Measurements from ENCODE around the gene MEIOB. TPM values are rescaled to one million over a fixed set of nuclear protein-coding genes. Genes with fewer than 3 reads are reported as not detected.

MEIOB gene
- total RNA-seq, 2 experiments from 2014 or later = not detected

DNA sequence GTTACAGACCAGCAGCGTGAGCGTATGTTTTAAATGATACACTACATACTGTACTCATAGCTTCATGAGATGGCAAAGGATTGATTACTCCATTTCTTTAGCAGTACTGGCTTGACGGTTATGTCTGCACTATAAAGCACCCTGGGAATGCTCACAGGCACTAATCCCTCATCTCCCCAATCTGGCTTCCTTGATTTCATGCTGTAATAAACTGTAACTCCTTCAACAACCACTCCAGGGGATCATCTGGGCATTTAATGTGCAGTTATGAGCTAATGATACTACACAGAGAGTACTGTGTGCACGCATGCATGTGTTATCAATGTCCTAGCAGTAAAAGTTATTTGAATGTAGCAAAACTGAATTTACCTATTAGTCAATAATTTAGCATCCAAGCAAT lies 20.2 kb downstream of the MEIOB start:
- peaks cover 14% of the 10 kb centered on the region for H3K4me1 Mint-ChIP-seq
- H3K4me3 Mint-ChIP-seq = no peak overlapping the region
- H3K9me3 Mint-ChIP-seq = no peaks in the 10 kb centered on the region
- no peak for ATAC-seq (ENCODE audit: low read depth)
- POLR2A ChIA-PET = no interaction called here
- DNase-seq = no peak
- H3K27ac Mint-ChIP-seq = no peak overlapping the region
- peaks cover 6% of the 10 kb centered on the region for H3K27me3 Mint-ChIP-seq
- no peaks in the 10 kb centered on the region for H3K36me3 Mint-ChIP-seq

- DNase-seq (no peak), ATAC-seq (ENCODE audit: low read depth) (no peak)
- Mint-ChIP-seq H3K9me3 (no peaks in the 10 kb centered on the region), H3K36me3 (no peaks in the 10 kb centered on the region), H3K27ac (no peak overlapping the region), H3K4me3 (no peak overlapping the region), H3K4me1 (peaks cover 14% of the 10 kb centered on the region), H3K27me3 (peaks cover 10% of the 10 kb centered on the region)
- POLR2A ChIA-PET = no interaction called here
Observed at GRCh38 chr16:1850981-1851380, 21.0 kb downstream of the MEIOB start.

- DNase-seq (no peak), ATAC-seq (ENCODE audit: low read depth) (no peak)
- Mint-ChIP-seq H3K9me3 (no peaks in the 10 kb centered on the region), H3K36me3 (no peaks in the 10 kb centered on the region), H3K4me1 (no peaks in the 10 kb centered on the region), H3K27me3 (peaks cover 13% of the 10 kb centered on the region), H3K4me3 (no peak overlapping the region), H3K27ac (no peak overlapping the region)
- POLR2A ChIA-PET = no interaction called here
Observed at GRCh38 chr16:1846416-1846815, 25.5 kb downstream of the MEIOB start.

GRCh38 chr16:1845985-1846384 lies 26.0 kb downstream of the MEIOB start:
- ATAC-seq (ENCODE audit: low read depth) = no peak
- peaks cover 13% of the 10 kb centered on the region for H3K27me3 Mint-ChIP-seq
- no peaks in the 10 kb centered on the region for H3K4me1 Mint-ChIP-seq
- POLR2A ChIA-PET = no interaction called here
- no peaks in the 10 kb centered on the region for H3K9me3 Mint-ChIP-seq
- no peaks in the 10 kb centered on the region for H3K36me3 Mint-ChIP-seq
- H3K4me3 Mint-ChIP-seq = no peak overlapping the region
- no peak overlapping the region for H3K27ac Mint-ChIP-seq
- DNase-seq = no peak

DNA sequence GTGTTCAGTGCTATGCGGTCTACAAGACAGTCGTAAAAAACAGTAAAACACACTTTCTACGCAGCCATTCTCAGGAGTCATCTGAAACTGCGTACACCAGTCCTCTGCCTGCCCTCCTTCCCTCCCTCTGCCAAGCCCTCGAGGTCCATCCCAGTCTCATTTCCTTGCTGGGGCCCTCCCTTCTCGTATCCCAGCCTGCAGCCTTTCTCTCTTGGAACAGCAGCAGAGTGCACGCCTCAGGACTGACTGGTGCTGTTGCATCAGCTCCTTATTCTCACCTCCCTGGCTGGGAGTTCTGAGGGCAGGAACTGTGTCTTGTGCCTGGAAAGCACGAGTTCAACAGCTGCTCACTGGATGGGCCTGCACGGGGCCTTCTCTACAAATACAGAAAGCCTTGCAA lies 32.4 kb downstream of the MEIOB start:
- H3K36me3 Mint-ChIP-seq = no peaks in the 10 kb centered on the region
- no peaks in the 10 kb centered on the region for H3K4me1 Mint-ChIP-seq
- H3K27ac Mint-ChIP-seq = no peak overlapping the region
- POLR2A ChIA-PET = no interaction called here
- H3K27me3 Mint-ChIP-seq = no peaks in the 10 kb centered on the region
- no peaks in the 10 kb centered on the region for H3K9me3 Mint-ChIP-seq
- no peak for DNase-seq
- ATAC-seq (ENCODE audit: low read depth) = no peak
- H3K4me3 Mint-ChIP-seq = no peak overlapping the region

GRCh38 chr16:1834096-1834495 lies 37.9 kb downstream of the MEIOB start:
- Mint-ChIP-seq H3K4me1 (peaks cover 5% of the 10 kb centered on the region), H3K36me3 (peaks cover 3% of the 10 kb centered on the region), H3K9me3 (no peaks in the 10 kb centered on the region), H3K27ac (no peak overlapping the region), H3K27me3 (no peaks in the 10 kb centered on the region), H3K4me3 (no peak overlapping the region)
- DNase-seq (no peak), ATAC-seq (ENCODE audit: low read depth) (no peak)
- POLR2A ChIA-PET = no interaction called here

- no peaks in the 10 kb centered on the region for H3K27me3 Mint-ChIP-seq
- H3K27ac Mint-ChIP-seq = no peak overlapping the region
- no peaks in the 10 kb centered on the region for H3K9me3 Mint-ChIP-seq
- POLR2A ChIA-PET = interaction anchor here (1.0 kb wide), 1 partner anchor 132 kb away, joined by 4 read pairs; the partner anchor contains the start of gene RPS2
- DNase-seq (no peak), ATAC-seq (ENCODE audit: low read depth) (no peak)
- H3K36me3 Mint-ChIP-seq = peaks cover 3% of the 10 kb centered on the region
- no peak overlapping the region for H3K4me3 Mint-ChIP-seq
- peaks cover 9% of the 10 kb centered on the region for H3K4me1 Mint-ChIP-seq
Observed at GRCh38 chr16:1832838-1833454, 39.0 kb downstream of the MEIOB start.

GRCh38 chr16:1831186-1832075 lies 40.5 kb downstream of the MEIOB start:
- no peaks in the 10 kb centered on the region for H3K9me3 Mint-ChIP-seq
- H3K4me3 Mint-ChIP-seq = no peak overlapping the region
- POLR2A ChIA-PET = no interaction called here
- peaks cover 3% of the 10 kb centered on the region for H3K36me3 Mint-ChIP-seq
- DNase-seq (no peak), ATAC-seq (ENCODE audit: low read depth) (no peak)
- no peaks in the 10 kb centered on the region for H3K27me3 Mint-ChIP-seq
- peaks cover 12% of the 10 kb centered on the region for H3K4me1 Mint-ChIP-seq
- H3K27ac Mint-ChIP-seq = no peak overlapping the region

DNA sequence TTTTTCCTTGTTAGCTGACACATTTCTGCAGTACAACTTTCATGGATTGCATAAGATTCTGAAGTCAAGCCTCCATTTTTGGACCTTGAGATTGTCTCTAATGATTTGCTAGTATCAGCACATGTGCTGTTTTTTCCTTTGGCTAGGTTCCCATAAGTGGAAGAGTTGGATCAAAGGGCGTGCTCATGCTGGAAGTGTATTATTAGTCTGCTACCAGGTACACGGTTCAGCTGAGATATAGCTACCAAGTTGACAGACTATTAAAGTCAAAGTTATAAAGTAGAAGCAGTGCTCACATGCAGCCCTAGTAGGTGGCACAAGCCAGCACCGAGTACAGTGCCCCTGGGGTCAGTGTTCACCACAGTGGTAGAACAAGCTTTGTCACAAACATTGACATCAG lies 41.8 kb downstream of the MEIOB start:
- ATAC-seq (ENCODE audit: low read depth) = no peak
- Mint-ChIP-seq H3K27ac (no peak overlapping the region), H3K27me3 (no peaks in the 10 kb centered on the region), H3K36me3 (peaks cover 3% of the 10 kb centered on the region), H3K4me1 (peaks cover 15% of the 10 kb centered on the region), H3K9me3 (no peaks in the 10 kb centered on the region), H3K4me3 (no peak overlapping the region)
- POLR2A ChIA-PET = no interaction called here
- DNase-seq = no peak

DNA sequence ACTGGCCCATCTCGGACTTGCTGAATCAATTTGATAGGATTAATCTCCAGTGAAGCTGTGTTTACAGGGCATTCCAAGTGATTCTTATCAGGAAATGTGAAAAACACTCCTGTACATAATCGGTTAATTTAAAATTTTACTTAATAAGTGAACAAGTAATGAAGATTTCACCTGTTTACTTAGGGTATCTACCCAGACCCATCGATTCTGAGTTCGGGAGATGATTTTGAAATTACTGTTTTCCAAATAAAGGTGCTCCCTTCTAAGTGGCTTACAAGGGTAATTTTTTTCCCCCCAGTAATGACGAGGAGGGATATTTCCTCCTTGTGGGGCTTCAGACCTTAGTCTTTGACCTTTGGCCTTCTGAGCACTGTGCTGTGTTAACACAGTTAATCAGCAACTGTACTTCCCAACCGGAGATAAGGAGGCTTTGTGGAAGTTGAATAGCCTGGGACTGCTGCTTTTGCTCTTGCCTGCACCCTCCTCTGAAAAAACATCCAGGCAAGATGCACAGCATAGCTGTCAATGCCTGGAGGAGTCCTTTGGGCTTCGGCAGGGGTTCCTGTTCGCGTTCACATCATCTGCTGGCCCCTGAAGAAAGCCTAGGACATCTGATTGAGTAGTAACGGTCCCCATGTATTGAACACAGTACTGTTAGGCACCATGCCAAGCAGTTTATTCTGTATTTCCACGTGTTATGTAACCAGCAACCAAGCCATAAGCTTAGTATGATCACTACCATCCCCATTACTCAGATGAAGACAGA lies 43.1 kb downstream of the MEIOB start:
- Mint-ChIP-seq H3K27me3 (no peaks in the 10 kb centered on the region), H3K9me3 (no peaks in the 10 kb centered on the region), H3K4me3 (no peak overlapping the region), H3K36me3 (peaks cover 3% of the 10 kb centered on the region), H3K27ac (no peak overlapping the region), H3K4me1 (peaks cover 18% of the 10 kb centered on the region)
- no peak for DNase-seq
- POLR2A ChIA-PET = no interaction called here
- ATAC-seq (ENCODE audit: low read depth) = no peak

- peak within 1 kb of the TSS; percentile 94 for H3K4me3 Mint-ChIP-seq
- peak within 1 kb of the TSS; percentile 88 for H3K27ac Mint-ChIP-seq
- peak; percentile 87 for ATAC-seq (ENCODE audit: low read depth)
- POLR2A ChIA-PET = interaction anchor here (0.6 to 2.6 kb wide), 7 partner anchors 10 to 406 kb away, joined by 3 to 15 read pairs (median 6); partner anchors contain the start of genes EME2, MAPK8IP3, MRPS34 and NUBP2
- H3K36me3 Mint-ChIP-seq = peaks cover 3% of the 10 kb centered on the region
- H3K27me3 Mint-ChIP-seq = no peaks in the 10 kb centered on the region
- peak; percentile 95 for DNase-seq
- H3K9me3 Mint-ChIP-seq = no peaks in the 10 kb centered on the region
- peaks cover 18% of the 10 kb centered on the region for H3K4me1 Mint-ChIP-seq
Observed at GRCh38 chr16:1826691-1827573, 45.0 kb downstream of the MEIOB start, which contains the start of the genes FAHD1 and HAGH. Gene FAHD1, plus strand, starts transcription at chr16:1827206. Its CDS starts 33 bp downstream, at chr16:1827239. Gene HAGH, minus strand, starts transcription at chr16:1826825. Its CDS starts 38 bp downstream, at chr16:1826787.

- ATAC-seq (ENCODE audit: low read depth) = peak; percentile 74
- DNase-seq = no peak
- peak overlapping the region; percentile 81 for H3K4me3 Mint-ChIP-seq
- peaks cover 18% of the 10 kb centered on the region for H3K4me1 Mint-ChIP-seq
- peak overlapping the region; percentile 60 for H3K27ac Mint-ChIP-seq
- H3K9me3 Mint-ChIP-seq = no peaks in the 10 kb centered on the region
- peaks cover 3% of the 10 kb centered on the region for H3K36me3 Mint-ChIP-seq
- no peaks in the 10 kb centered on the region for H3K27me3 Mint-ChIP-seq
- POLR2A ChIA-PET = interaction anchor here (0.5 to 2.6 kb wide), 7 partner anchors 44 to 405 kb away, joined by 3 to 15 read pairs (median 3); partner anchors contain the start of genes EME2, MAPK8IP3, MRPS34 and NUBP2
Observed at GRCh38 chr16:1825864-1826690, 45.9 kb downstream of the MEIOB start.

Data from activated naive CD8-positive, alpha-beta T cell treated with anti-CD3 and anti-CD28 coated beads, Interleukin-2, amount 10 ng/mL, durations not matched to agents 7 days and 5 days (primary cell).